NCI-H748 treated with DMSO at 0.1 percent for 48 hours (cell line): ENCODE results near the gene CALR.
"Not testable (repeated sequence)": the region's sequence is repeated elsewhere in the genome, so short reads cannot be mapped to it uniquely, and the experiment has no call there.

Source experiments
- DNase-seq: peaks from one replicate; lab custom pipeline; 2025; lab: John Stamatoyannopoulos, UW

CALR gene

GRCh38 chr19:12952488-12953137 lies 14.2 kb downstream of the CALR start:
- DNase-seq: no peak

- DNase-seq: no peak
Measured at GRCh38 chr19:12953138-12953798, 14.9 kb downstream of the CALR start.

- no peak for DNase-seq
Measured at GRCh38 chr19:12953799-12954611, 15.6 kb downstream of the CALR start.

GRCh38 chr19:12954612-12954962 lies 16.2 kb downstream of the CALR start:
- no peak for DNase-seq

GRCh38 chr19:12955575-12955974 lies 17.2 kb downstream of the CALR start:
- not testable (repeated sequence) for DNase-seq

GRCh38 chr19:12955996-12956395 lies 17.6 kb downstream of the CALR start:
- no peak for DNase-seq

- DNase-seq: peak; percentile 24
Measured at GRCh38 chr19:12956446-12957388, 18.3 kb downstream of the CALR start, which contains the start of gene GADD45GIP1. Gene GADD45GIP1, minus strand, starts transcription at chr19:12957223. Its CDS starts 11 bp downstream, at chr19:12957212.

- not testable (repeated sequence) for DNase-seq
Measured at GRCh38 chr19:12957389-12957952, 19.1 kb downstream of the CALR start.

- no peak for DNase-seq
Measured at GRCh38 chr19:12959481-12959880, 21.1 kb downstream of the CALR start.

- peak; percentile 51 for DNase-seq
Measured at GRCh38 chr19:12965017-12965811, 26.8 kb downstream of the CALR start.

- DNase-seq: no peak
Measured at GRCh38 chr19:12965812-12966135, 27.4 kb downstream of the CALR start.

- DNase-seq: no peak
Measured at GRCh38 chr19:12967907-12968306, 29.5 kb downstream of the CALR start.

- no peak for DNase-seq
Measured at GRCh38 chr19:12969292-12969988, 31.0 kb downstream of the CALR start, which contains the start of gene DAND5. Gene DAND5, plus strand, starts transcription at chr19:12969576. Its CDS starts 85 bp downstream, at chr19:12969661.

- DNase-seq: no peak
Measured at GRCh38 chr19:12970070-12970820, 31.8 kb downstream of the CALR start.

- DNase-seq: no peak
Measured at GRCh38 chr19:12973236-12973635, 34.8 kb downstream of the CALR start.

GRCh38 chr19:12974301-12975220 lies 36.2 kb downstream of the CALR start:
- DNase-seq: no peak

GRCh38 chr19:12975221-12975741 lies 36.9 kb downstream of the CALR start:
- no peak for DNase-seq

GRCh38 chr19:12976109-12976508 lies 37.7 kb downstream of the CALR start:
- DNase-seq: not testable (repeated sequence)
